Suprapubic skin (tissue), 4 donors: Measurements from ENCODE around the gene STYXL1. TPM values are rescaled to one million over a fixed set of nuclear protein-coding genes. Genes with fewer than 3 reads are reported as not detected.

ENCODE experiments used
- DNase-seq, 2 donors: peaks; one replicate each; pipeline ENCODE4 v3.0.0-alpha.2; 2019; ENCODE audit warnings: low spot score in 2 of 2
- H3K27ac ChIP-seq: fragments of 200-600 bp; sonication (generic); one replicate; pipeline ENCODE4 v1.5.1; 2019
- H3K27me3 ChIP-seq: fragments of 200-600 bp; sonication (generic); one replicate; pipeline ENCODE4 v1.5.1; 2019
- H3K36me3 ChIP-seq: fragments of 200-600 bp; sonication (generic); one replicate; pipeline ENCODE4 v1.5.1; 2019
- H3K4me1 ChIP-seq: fragments of 200-600 bp; sonication (generic); one replicate; pipeline ENCODE4 v1.5.1; 2019
- H3K4me3 ChIP-seq: fragments of 200-600 bp; sonication (generic); one replicate; pipeline ENCODE4 v1.5.1; 2019; ENCODE audit warnings: mild to moderate bottlenecking
- H3K9me3 ChIP-seq: fragments of 200-600 bp; sonication (generic); one replicate; pipeline ENCODE4 v1.5.1; 2019
- EP300 ChIP-seq: sonication (generic); formaldehyde crosslinking; IDR thresholded peaks from one replicate; pipeline ENCODE4 v1.6.1; 2017; ENCODE audit warnings: antibody characterized with exemption
- POLR2A ChIP-seq, 2 donors: fragments of 450-650 bp; IDR thresholded peaks; one replicate each; pipeline ENCODE4 v1.6.1; 2017; ENCODE audit warnings: antibody characterized with exemption in 2 of 2, mild to moderate bottlenecking in 2 of 2, moderate library complexity in 2 of 2
- POLR2AphosphoS5 ChIP-seq, 3 donors: sonication (generic); formaldehyde crosslinking; IDR thresholded peaks; one replicate each; pipeline ENCODE4 v1.6.1; 2017; ENCODE audit warnings: antibody characterized with exemption in 3 of 3
- WGBS: methylation state at CpG from one replicate; pipeline ENCODE4 v1.1.5; 2018; 5-methylcytosine and 5-hydroxymethylcytosine counted together
- total RNA-seq, 4 donors: library from RNA; depleted of rRNA; stranded (reverse); fragments of >200 nt; gene quantifications; one replicate each; pipeline ENCODE4 v1.1.0, GENCODE V29; 2016
- TF ChIP-seq, protein P1 (sequence below), 2 donors: fragments of 200-600 bp in 1 of 2; fragments of 450-650 bp in 1 of 2; sonication (generic) in 1 of 2; IDR thresholded peaks; one replicate each; pipeline ENCODE4 v1.5.1; 2016 to 2019; ENCODE audit warnings: antibody characterized with exemption in 2 of 2, mild to moderate bottlenecking in 1 of 2, moderate library complexity in 1 of 2

Gene STYXL1
- total RNA-seq, 4 donors from 2014 or later = 8.8 to 59.5 (median 41.2) TPM

DNA sequence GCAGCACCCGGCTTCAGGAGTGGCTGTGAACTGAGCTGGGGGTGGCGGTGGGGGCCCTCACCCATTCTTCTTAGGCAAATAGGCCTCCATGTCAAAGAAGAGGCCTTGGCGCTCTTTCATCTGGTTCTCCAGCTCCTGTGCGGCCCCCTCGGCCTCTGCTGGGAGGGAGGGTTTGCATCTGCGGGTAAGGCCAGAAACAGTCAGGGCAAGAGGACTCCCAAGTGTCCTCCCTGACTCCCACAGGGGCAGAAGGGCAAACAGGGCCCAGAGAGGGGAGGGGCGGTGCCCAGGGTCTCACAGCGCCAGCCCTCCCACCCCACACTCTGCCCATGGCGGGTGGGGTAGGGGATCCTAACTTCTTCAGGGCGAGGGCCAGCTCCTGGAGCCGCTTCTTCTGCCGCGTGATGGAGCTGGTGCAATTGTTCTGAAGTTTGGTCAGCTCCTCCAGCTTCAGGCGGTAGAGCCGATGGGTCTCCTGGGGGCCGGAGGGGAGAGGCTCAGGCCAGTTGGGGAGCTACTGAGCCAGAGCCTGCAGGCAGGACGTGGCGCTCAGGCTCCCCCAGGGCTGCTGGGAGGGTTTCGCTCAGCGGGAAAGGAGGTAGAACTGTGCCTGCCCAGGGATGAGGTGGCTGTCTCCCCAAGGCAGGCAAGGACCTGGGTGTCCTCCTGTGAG lies 55.6 kb downstream of the STYXL1 start:
- no peak overlapping the region for H3K27ac ChIP-seq
- H3K4me3 ChIP-seq = no peak overlapping the region
- peak; percentile 60 to 69 for DNase-seq
- no peaks in the 10 kb centered on the region for H3K9me3 ChIP-seq
- no peak for TF ChIP-seq POLR2AphosphoS5 (IDR thresholded peaks at IDR 0.05)
- TF ChIP-seq, protein P1, sequence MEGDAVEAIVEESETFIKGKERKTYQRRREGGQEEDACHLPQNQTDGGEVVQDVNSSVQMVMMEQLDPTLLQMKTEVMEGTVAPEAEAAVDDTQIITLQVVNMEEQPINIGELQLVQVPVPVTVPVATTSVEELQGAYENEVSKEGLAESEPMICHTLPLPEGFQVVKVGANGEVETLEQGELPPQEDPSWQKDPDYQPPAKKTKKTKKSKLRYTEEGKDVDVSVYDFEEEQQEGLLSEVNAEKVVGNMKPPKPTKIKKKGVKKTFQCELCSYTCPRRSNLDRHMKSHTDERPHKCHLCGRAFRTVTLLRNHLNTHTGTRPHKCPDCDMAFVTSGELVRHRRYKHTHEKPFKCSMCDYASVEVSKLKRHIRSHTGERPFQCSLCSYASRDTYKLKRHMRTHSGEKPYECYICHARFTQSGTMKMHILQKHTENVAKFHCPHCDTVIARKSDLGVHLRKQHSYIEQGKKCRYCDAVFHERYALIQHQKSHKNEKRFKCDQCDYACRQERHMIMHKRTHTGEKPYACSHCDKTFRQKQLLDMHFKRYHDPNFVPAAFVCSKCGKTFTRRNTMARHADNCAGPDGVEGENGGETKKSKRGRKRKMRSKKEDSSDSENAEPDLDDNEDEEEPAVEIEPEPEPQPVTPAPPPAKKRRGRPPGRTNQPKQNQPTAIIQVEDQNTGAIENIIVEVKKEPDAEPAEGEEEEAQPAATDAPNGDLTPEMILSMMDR (IDR thresholded peaks at IDR 0.05) = no peak
- TF ChIP-seq EP300 = no peak
- no peak for TF ChIP-seq POLR2A (IDR thresholded peaks at IDR 0.05)
- H3K27me3 ChIP-seq = no peaks in the 10 kb centered on the region
- 84% methylated on average over 6 of the region's 20 CpGs for WGBS
- peaks cover 12% of the 10 kb centered on the region for H3K36me3 ChIP-seq
- peaks cover 46% of the 10 kb centered on the region for H3K4me1 ChIP-seq

DNA sequence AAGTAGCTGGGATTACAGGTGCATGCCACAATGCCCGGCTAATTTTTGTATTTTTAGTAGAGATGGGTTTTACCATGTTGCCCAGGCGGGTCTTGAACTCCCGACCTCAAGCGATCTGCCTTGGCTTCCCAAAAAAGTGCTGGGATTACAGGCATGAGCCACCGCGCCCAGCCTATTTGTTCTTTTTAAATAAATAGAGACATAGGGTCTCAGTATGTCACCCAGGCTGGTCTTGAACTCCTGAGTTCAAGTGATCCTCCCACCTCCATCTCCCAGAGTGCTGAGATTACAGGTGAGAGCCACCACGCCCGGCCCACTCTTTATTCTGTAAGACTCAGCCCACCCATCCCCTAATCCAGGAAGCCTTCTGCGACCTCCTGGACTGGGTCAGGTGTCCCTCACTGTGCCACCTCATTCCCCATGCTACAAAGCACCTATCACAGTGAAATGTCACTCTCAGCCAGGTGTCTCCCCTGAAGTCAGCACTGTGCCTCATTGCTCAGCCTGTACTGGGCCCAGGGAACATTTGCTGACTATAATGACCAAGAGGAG lies 56.2 kb downstream of the STYXL1 start:
- H3K27me3 ChIP-seq = no peaks in the 10 kb centered on the region
- WGBS = 96% methylated on average over 9 of the region's 9 CpGs
- peaks cover 18% of the 10 kb centered on the region for H3K36me3 ChIP-seq
- H3K27ac ChIP-seq = no peak overlapping the region
- H3K4me3 ChIP-seq = no peak overlapping the region
- TF ChIP-seq EP300 (no peak), POLR2A (IDR thresholded peaks at IDR 0.05) (no peak), POLR2AphosphoS5 (IDR thresholded peaks at IDR 0.05) (no peak)
- TF ChIP-seq, protein P1 (IDR thresholded peaks at IDR 0.05) = no peak
- H3K4me1 ChIP-seq = peaks cover 46% of the 10 kb centered on the region
- DNase-seq = no peak
- no peaks in the 10 kb centered on the region for H3K9me3 ChIP-seq

DNA sequence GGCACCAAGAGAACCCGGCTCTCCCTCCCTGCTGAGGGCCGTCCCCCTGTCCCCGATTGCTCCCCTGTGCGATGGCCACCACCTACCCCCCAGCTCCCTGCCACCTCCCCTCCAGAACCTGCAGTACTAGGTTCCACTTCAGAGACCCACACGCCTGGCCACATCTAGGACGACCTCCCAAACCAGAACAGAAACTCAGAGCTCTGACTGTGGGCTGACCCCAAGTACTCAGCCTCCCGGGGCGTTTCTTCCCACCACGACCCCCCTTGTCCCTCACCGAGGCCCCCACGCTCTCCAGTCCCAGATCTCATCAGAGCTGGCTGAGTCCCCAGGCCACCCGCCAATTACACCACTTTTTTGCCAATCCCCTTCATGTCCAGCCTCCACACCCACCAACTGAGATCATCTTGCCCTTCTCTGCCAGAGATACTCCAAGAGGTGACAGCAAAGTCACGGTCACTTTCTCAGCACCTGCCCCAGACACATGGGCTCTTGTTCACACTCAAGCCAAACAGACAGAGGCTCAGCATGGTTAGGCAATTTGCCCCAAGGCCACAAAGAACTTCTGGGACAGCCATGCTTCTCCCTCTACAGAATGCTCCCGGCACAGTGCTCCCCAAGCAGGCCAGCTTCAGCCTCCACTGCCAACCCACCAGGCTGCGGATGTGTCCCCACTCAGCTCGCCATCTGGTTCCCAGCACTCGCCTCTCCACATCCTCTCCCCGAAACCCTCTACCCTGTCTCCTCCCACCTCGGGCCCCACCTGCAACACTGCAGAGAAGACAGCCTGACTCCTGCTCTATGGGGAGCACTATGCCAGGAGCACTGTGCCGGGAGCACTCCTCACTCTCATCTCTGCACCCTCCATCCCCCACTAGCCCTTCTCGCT lies 58.1 kb downstream of the STYXL1 start:
- Histone ChIP-seq H3K27ac (no peak overlapping the region), H3K9me3 (no peaks in the 10 kb centered on the region), H3K4me1 (peaks cover 40% of the 10 kb centered on the region), H3K27me3 (no peaks in the 10 kb centered on the region), H3K36me3 (peaks cover 37% of the 10 kb centered on the region), H3K4me3 (no peak overlapping the region)
- peak in 1 of 2 donors; percentile 71 for DNase-seq
- TF ChIP-seq POLR2A (IDR thresholded peaks at IDR 0.05) = no peak
- TF ChIP-seq, protein P1 (IDR thresholded peaks at IDR 0.05) = no peak
- TF ChIP-seq POLR2AphosphoS5 (IDR thresholded peaks at IDR 0.05) = no peak
- no peak for TF ChIP-seq EP300
- WGBS = 55% methylated on average over 21 of the region's 21 CpGs

DNA sequence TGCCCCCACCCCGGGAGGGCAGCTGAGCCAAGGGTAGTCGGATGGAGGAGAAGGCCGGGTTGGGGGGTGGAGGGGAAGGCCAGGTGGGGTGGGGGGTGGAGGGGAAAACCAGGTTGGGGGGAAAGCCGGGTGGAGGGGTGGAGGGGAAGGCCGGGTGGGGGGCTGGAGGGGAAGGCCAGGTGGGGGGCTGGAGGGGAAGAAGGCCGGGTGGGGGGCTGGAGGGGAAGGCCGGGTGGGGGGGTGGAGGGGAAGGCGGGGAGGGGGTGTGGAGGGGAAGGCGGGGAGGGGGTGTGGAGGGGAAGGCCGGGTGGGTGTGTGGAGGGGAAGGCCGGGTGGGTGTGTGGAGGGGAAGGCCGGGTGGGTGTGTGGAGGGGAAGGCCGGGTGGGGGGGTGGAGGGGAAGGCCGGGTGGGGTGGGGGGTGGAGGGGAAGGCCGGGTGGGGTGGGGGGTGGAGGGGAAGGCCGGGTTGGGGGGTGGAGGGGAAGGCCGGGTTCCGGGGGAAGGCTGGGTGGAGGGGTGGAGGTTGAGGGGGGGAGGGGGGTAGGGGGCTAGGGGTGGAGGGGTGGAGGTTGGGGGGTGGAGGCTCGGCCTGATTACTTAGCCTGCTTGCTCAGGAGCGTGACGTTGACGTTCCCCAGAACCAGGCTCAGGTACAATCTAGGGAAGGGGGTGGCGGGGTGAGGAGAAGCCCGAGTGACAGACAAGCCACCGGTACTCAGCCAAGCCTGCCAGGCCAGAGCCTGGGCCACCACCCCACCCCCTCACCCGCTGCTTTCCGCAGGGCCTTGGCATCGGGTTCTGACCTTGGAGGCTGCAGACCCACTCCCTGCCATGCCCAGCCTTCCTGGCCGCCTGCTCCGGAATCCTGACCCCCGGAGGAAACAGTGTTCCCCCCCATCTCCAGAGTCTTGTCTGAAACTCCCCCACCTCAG lies 59.0 kb downstream of the STYXL1 start:
- TF ChIP-seq POLR2AphosphoS5 (IDR thresholded peaks at IDR 0.05) = no peak
- H3K4me3 ChIP-seq = no peak overlapping the region
- 34% methylated on average over 16 of the region's 31 CpGs for WGBS
- no peaks in the 10 kb centered on the region for H3K9me3 ChIP-seq
- H3K27ac ChIP-seq = no peak overlapping the region
- peaks cover 36% of the 10 kb centered on the region for H3K4me1 ChIP-seq
- no peak for DNase-seq
- H3K27me3 ChIP-seq = no peaks in the 10 kb centered on the region
- peaks cover 46% of the 10 kb centered on the region for H3K36me3 ChIP-seq

DNA sequence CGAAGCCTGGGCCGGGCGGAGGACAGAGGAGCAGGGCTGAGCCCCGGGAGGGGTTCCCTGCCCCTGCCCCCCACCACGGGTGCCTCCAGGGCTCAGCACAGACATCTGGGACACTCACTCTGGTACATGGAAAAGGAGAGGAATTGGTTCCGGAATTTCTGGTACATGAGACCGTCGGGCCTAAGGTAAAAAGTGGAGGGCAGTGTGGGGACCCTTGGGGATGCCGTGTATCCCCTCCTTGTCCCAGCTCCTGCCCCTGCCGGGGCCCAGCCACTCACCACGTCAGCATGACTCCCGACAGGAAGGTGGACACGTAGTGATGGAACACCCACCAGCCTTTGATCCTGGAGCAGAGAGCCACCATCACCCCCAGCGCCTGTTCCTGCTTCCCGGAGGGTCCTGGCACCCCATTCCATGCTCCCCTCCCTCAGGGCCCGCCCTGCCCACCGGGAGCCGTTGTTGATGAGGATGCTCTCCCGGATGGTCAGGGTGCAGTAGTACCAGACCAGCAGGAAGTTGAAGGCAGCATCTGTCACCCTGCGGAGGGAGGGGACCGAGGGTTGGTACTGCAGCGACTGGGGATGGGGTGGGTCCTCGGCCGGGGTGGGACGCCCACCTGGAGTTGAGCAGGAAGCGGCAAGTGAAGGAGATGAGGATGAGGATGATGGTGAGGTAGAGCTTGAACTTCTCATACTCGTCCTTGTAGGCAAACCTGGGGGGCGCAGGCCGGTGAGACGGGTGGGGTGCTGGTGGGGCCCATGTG lies 59.8 kb downstream of the STYXL1 start:
- TF ChIP-seq POLR2A (IDR thresholded peaks at IDR 0.05) (no peak), EP300 (no peak), POLR2AphosphoS5 (IDR thresholded peaks at IDR 0.05) (no peak)
- TF ChIP-seq, protein P1 (IDR thresholded peaks at IDR 0.05) = no peak
- no peak overlapping the region for H3K27ac ChIP-seq
- DNase-seq = no peak
- no peak overlapping the region for H3K4me3 ChIP-seq
- H3K27me3 ChIP-seq = no peaks in the 10 kb centered on the region
- WGBS = 88% methylated on average over 25 of the region's 30 CpGs
- peaks cover 54% of the 10 kb centered on the region for H3K36me3 ChIP-seq
- no peaks in the 10 kb centered on the region for H3K9me3 ChIP-seq
- H3K4me1 ChIP-seq = peaks cover 27% of the 10 kb centered on the region
